Liver (tissue), 9 donors: Measurements from ENCODE around the gene LRRC45. TPM values are rescaled to one million over a fixed set of nuclear protein-coding genes. Genes with fewer than 3 reads are reported as not detected.

Experiments
- DNase-seq: peaks from one replicate; pipeline ENCODE4 v3.0.0-alpha.2; 2017; ENCODE audit warnings: low spot score
- H3K27ac ChIP-seq, 2 donors: one replicate each; pipeline ENCODE4 v1.7.0; 2013; ENCODE audit warnings: inconsistent platforms in 2 of 2, low read length in 2 of 2, control low read depth in 1 of 2, low read depth in 1 of 2, mild to moderate bottlenecking in 1 of 2
- H3K27me3 ChIP-seq, 4 donors: one replicate each; pipeline versions ENCODE4 v1.6.1 to v1.7.0; 2013; ENCODE audit warnings: low read length in 3 of 4, inconsistent platforms in 1 of 4, mild to moderate bottlenecking in 1 of 4, moderate library complexity in 1 of 4; ENCODE audit not compliant: control insufficient read depth in 4 of 4, insufficient read depth in 4 of 4
- H3K36me3 ChIP-seq, 4 donors: one replicate each; pipeline versions ENCODE4 v1.6.1 to v1.7.0; 2013; ENCODE audit warnings: low read length in 3 of 4, mild to moderate bottlenecking in 3 of 4, low read depth in 1 of 4, moderate library complexity in 1 of 4; ENCODE audit not compliant: control insufficient read depth in 4 of 4, insufficient read depth in 3 of 4
- H3K4me1 ChIP-seq, 4 donors: one replicate each; pipeline versions ENCODE4 v1.6.1 to v1.7.0; 2013; ENCODE audit warnings: low read length in 3 of 4, mild to moderate bottlenecking in 3 of 4, moderate library complexity in 1 of 4; ENCODE audit not compliant: control insufficient read depth in 4 of 4, insufficient read depth in 4 of 4
- H3K4me3 ChIP-seq, 3 donors: one replicate each; pipeline versions ENCODE4 v1.6.1 to v1.7.0; 2013; ENCODE audit warnings: low read length in 3 of 3, control low read depth in 1 of 3, low read depth in 1 of 3, mild to moderate bottlenecking in 1 of 3
- H3K9ac ChIP-seq, 2 donors: one replicate each; pipeline ENCODE4 v1.7.0; 2013; ENCODE audit warnings: low read length in 2 of 2, mild to moderate bottlenecking in 2 of 2, moderate library complexity in 2 of 2, control low read depth in 1 of 2, low read depth in 1 of 2
- H3K9me3 ChIP-seq, 4 donors: one replicate each; pipeline versions ENCODE4 v1.6.1 to v1.7.0; 2013; ENCODE audit warnings: low read length in 3 of 4; ENCODE audit not compliant: control insufficient read depth in 4 of 4
- ATF3 ChIP-seq: IDR thresholded peaks from 2 replicates; pipeline ENCODE4 v1.6.1; 2016; ENCODE audit warnings: antibody characterized with exemption
- CTCF ChIP-seq: fragments of 150-350 bp; IDR thresholded peaks from 2 replicates; pipeline ENCODE4 v1.5.1; 2017; ENCODE audit warnings: improper control_type of control experiment, low read depth, low read length; ENCODE audit not compliant: missing input control
- EGR1 ChIP-seq, 2 donors: IDR thresholded peaks; 2 replicates each; pipeline ENCODE4 v1.6.1; 2016 to 2018; ENCODE audit warnings: antibody characterized with exemption in 2 of 2, low read depth in 2 of 2
- FOXA1 ChIP-seq: IDR thresholded peaks from 2 replicates; pipeline ENCODE4 v1.6.1; 2016; ENCODE audit warnings: antibody characterized with exemption
- FOXA2 ChIP-seq: IDR thresholded peaks from 2 replicates; pipeline ENCODE4 v1.6.1; 2016; ENCODE audit warnings: antibody characterized with exemption
- GABPA ChIP-seq, 2 donors: IDR thresholded peaks in 1 of 2; conservative IDR thresholded peaks in 1 of 2; 2 replicates each; pipeline ENCODE4 v1.6.1; 2016; ENCODE audit warnings: antibody characterized with exemption in 2 of 2, mild to moderate bottlenecking in 1 of 2, moderate library complexity in 1 of 2
- HNF4A ChIP-seq, 2 donors: conservative IDR thresholded peaks; 2 replicates each; pipeline ENCODE4 v1.6.1; 2016; ENCODE audit warnings: antibody characterized with exemption in 2 of 2, mild to moderate bottlenecking in 2 of 2
- HNF4G ChIP-seq: IDR thresholded peaks from 2 replicates; pipeline ENCODE4 v1.6.1; 2016; ENCODE audit warnings: antibody characterized with exemption
- JUND ChIP-seq, 2 donors: IDR thresholded peaks; 2 replicates each; pipeline ENCODE4 v1.6.1; 2016; ENCODE audit warnings: antibody characterized with exemption in 2 of 2
- MAX ChIP-seq: IDR thresholded peaks from 2 replicates; pipeline ENCODE4 v1.6.1; 2016; ENCODE audit warnings: antibody characterized with exemption
- NR2F2 ChIP-seq: IDR thresholded peaks from 2 replicates; pipeline ENCODE4 v1.6.1; 2016; ENCODE audit warnings: antibody characterized with exemption
- RAD21 ChIP-seq, 2 donors: IDR thresholded peaks; 2 replicates each; pipeline ENCODE4 v1.6.1; 2016; ENCODE audit warnings: antibody characterized with exemption in 2 of 2, mild to moderate bottlenecking in 2 of 2
- REST ChIP-seq: IDR thresholded peaks from 2 replicates; pipeline ENCODE4 v1.6.1; 2016; ENCODE audit warnings: antibody characterized with exemption, mild to moderate bottlenecking
- RXRA ChIP-seq, 2 donors: IDR thresholded peaks; 2 replicates each; pipeline ENCODE4 v1.6.1; 2017 to 2018; ENCODE audit warnings: antibody characterized with exemption in 2 of 2, mild to moderate bottlenecking in 1 of 2
- SP1 ChIP-seq: IDR thresholded peaks from 2 replicates; pipeline ENCODE4 v1.6.1; 2018; ENCODE audit warnings: antibody characterized with exemption, mild to moderate bottlenecking
- TAF1 ChIP-seq: conservative IDR thresholded peaks from 2 replicates; pipeline ENCODE4 v1.6.1; 2016; ENCODE audit warnings: antibody characterized with exemption, mild to moderate bottlenecking
- YY1 ChIP-seq: IDR thresholded peaks from 2 replicates; pipeline ENCODE4 v1.6.1; 2016; ENCODE audit warnings: antibody characterized with exemption, mild to moderate bottlenecking
- ZBTB33 ChIP-seq: IDR thresholded peaks from 2 replicates; pipeline ENCODE4 v1.6.1; 2016; ENCODE audit warnings: antibody characterized with exemption
- WGBS: extraction: QIAGEN DNeasy Blood & Tissue Kit; methylation state at CpG from one replicate; pipeline ENCODE4 v1.1.7; 2013; 5-methylcytosine and 5-hydroxymethylcytosine counted together
- polyA plus RNA-seq, 2 donors: library from polyadenylated mRNA; stranded (reverse) in 1 of 2; unstranded in 1 of 2; fragments of 200-250 nt in 1 of 2; fragments of >200 nt in 1 of 2; fragmentation: Nextera tagmentation in 1 of 2; extraction: Ambion mirVana in 1 of 2; gene quantifications; one replicate each; pipeline versions ENCODE4 v1.2.1 to v1.2.3, GENCODE V29; 2013 to 2015
- total RNA-seq, 2 donors: library from RNA; depleted of rRNA; stranded (reverse); fragments of >200 nt; gene quantifications; one replicate each; pipeline ENCODE4 v1.2.3, GENCODE V29; 2014
- donor health status: healthy.
- donor health status: healthy.
- donor health status: healthy.
- donor health status: healthy.
- donor health status: healthy.

The LRRC45 gene
- total and polyA plus RNA-seq, 4 donors: 4.0 to 14.1 (median 7.0) TPM

GRCh38 chr17:82070611-82071010, 47.5 kb downstream of the LRRC45 start:
- no peak overlapping the region for H3K9ac ChIP-seq
- H3K4me1 ChIP-seq: peaks cover 0 to 6% (median 4%) of the 10 kb centered on the region in 4 donors
- no peaks in the 10 kb centered on the region for H3K27me3 ChIP-seq
- H3K9me3 ChIP-seq: no peaks in the 10 kb centered on the region
- H3K36me3 ChIP-seq: no peaks in the 10 kb centered on the region
- DNase-seq: no peak
- TF ChIP-seq MAX (no peak), ZBTB33 (no peak), YY1 (no peak), REST (no peak), RAD21 (IDR thresholded peaks at IDR 0.05) (no peak), NR2F2 (no peak), HNF4A (conservative IDR thresholded peaks at IDR 0.05) (no peak), HNF4G (no peak), CTCF (no peak), SP1 (no peak), FOXA2 (no peak), TAF1 (no peak), EGR1 (IDR thresholded peaks at IDR 0.05; ENCODE audit: low read depth in 2 of 2) (no peak), RXRA (IDR thresholded peaks at IDR 0.05) (no peak), JUND (IDR thresholded peaks at IDR 0.05) (no peak), FOXA1 (no peak), GABPA (IDR thresholded peaks at IDR 0.05 in 1 of 2, conservative IDR thresholded peaks at IDR 0.05 in 1 of 2) (no peak), ATF3 (no peak)
- H3K27ac ChIP-seq: no peak overlapping the region
- H3K4me3 ChIP-seq: no peak overlapping the region

GRCh38 chr17:82072827-82073226, 49.7 kb downstream of the LRRC45 start:
- no peaks in the 10 kb centered on the region for H3K9me3 ChIP-seq
- peaks cover 0 to 3% (median 0%) of the 10 kb centered on the region in 4 donors for H3K4me1 ChIP-seq
- no peak overlapping the region for H3K9ac ChIP-seq
- DNase-seq: no peak
- H3K27ac ChIP-seq: no peak overlapping the region
- no peaks in the 10 kb centered on the region for H3K27me3 ChIP-seq
- no peaks in the 10 kb centered on the region for H3K36me3 ChIP-seq
- H3K4me3 ChIP-seq: no peak overlapping the region
- WGBS: 82% methylated on average over 6 of the region's 6 CpGs
- TF ChIP-seq HNF4A (conservative IDR thresholded peaks at IDR 0.05) (no peak), EGR1 (IDR thresholded peaks at IDR 0.05; ENCODE audit: low read depth in 2 of 2) (no peak), REST (no peak), CTCF (no peak), RXRA (IDR thresholded peaks at IDR 0.05) (no peak), FOXA2 (no peak)
